HUDEP-2 (cell line): ENCODE results near the gene GGT5.
A peak's percentile ranks its signal among the peaks of the same experiment; 100 is the strongest.
"Not testable (repeated sequence)": the region's sequence is repeated elsewhere in the genome, so short reads cannot be mapped to it uniquely, and the experiment has no call there.

Source experiments
- DNase-seq, 76 experiments: peaks; one replicate each; lab custom pipeline; 2025; ENCODE audit not compliant: unreplicated experiment in 76 of 76; lab: John Stamatoyannopoulos, UW

The GGT5 gene

DNA sequence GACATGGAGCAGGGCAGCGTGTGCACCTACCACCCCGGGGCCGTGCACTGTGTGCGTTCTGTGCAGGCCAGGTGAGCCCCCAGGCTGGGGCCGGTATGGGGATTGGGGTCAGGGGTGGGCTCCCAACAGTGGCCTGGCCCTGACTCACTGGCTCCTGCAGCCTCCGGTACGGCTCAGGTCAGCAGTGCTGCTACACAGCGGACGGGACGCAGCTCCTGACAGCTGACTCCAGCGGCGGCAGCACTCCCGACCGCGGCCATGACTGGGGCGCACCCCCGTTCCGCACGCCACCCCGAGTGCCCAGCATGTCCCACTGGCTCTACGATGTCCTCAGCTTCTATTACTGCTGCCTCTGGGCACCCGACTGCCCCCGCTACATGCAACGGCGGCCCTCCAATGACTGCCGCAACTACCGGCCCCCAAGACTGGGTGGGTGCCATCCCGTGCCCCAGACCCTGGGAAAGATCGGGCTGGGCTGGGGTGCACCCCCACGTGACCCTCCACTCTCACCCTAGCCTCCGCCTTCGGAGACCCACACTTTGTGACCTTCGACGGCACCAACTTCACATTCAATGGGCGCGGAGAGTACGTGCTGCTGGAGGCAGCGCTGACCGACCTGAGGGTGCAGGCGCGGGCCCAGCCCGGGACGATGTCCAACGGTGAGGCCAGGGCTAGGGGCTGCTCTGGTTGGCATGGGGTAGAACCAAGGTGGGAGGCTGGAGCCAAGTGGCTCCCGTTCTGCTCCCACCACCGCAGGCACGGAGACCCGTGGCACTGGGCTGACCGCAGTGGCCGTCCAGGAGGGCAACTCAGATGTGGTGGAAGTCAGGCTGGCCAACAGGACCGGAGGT is 59.2 kb downstream of the GGT5 start:
- DNase-seq, result no peak

DNA sequence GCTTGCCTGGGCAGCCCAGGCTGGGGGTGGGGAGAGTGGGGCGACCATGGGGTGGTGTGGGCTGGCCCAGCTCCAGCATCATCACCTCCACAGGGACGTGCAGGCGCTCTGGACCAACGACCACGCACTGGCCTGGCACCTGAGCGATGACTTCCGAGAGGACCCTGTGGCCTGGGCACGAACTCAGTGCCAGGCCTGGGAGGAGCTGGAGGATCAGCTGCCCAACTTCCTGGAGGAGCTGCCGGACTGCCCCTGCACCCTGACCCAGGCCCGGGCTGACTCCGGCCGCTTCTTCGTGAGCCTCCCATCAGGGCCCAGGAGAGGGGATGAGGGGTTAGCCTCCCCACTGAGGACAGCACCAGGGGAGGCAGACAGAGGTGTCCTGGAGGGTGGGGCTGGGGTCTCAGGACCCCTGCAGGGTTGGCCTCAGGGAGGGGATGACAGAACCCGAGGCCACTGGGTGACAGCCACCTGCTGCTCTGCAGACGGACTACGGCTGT is 59.8 kb downstream of the GGT5 start:
- DNase-seq, result no peak

GRCh38 chr22:24184057-24184798 is 60.7 kb downstream of the GGT5 start:
- no peak for DNase-seq

DNA sequence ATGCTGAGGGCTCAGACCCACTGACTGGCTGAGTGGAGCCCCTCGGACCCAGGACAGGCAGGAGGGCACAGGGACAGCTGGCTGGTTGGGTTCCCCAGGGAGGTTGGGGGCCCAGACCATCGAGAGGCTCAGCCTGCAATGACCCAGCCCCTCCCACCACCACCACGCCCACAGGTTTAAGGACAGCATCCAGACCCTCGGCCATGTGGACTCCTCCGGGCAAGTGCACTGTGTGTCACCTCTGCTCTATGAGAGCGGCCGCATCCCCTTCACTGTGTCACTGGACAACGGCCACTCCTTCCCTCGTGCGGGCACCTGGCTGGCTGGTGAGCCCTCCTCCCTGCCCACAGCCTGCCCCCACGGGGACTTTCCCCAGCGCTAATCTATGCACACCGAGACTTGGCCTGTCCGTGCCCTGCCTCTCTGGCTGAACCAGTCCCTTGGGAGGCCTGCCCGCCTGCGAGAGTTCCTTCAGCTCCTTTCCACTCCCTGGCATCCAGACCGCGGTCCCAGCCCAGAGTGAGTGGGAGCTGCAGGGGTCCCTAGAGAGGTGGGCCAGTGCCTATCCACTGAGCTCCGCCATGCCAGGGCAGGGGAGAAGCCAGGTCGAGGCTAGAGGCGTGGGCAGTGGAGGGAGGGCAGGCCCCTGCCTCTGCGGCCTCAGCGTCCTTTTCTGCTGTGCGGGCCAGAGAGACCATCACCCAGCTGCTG is 61.4 kb downstream of the GGT5 start:
- no peak for DNase-seq

DNA sequence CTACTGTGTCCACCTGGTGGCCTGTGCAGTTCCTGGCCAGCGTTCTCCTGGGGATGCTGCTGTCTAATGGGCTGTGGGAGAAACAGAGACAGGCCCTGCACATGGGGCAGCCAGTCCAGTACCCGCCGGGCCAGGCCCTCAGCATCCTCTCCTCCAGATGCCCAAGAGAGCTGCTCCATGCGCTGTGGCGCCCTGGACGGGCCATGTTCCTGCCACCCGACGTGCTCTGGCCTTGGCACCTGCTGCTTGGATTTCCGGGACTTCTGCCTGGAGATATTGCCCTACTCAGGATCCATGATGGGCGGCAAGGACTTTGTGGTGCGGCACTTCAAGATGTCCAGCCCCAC is 62.0 kb downstream of the GGT5 start:
- DNase-seq, result not testable (repeated sequence)

GRCh38 chr22:24181996-24182899 is 62.6 kb downstream of the GGT5 start:
- no peak for DNase-seq

GRCh38 chr22:24181088-24181995 is 63.5 kb downstream of the GGT5 start, which contains the start of gene SUSD2:
TSS of gene SUSD2 (plus strand) at chr22:24181487. CDS start at chr22:24181520, 33 bp downstream.
- DNase-seq, result peak in 4 of 76 experiments; percentile 7 to 14 (median 10)

DNA sequence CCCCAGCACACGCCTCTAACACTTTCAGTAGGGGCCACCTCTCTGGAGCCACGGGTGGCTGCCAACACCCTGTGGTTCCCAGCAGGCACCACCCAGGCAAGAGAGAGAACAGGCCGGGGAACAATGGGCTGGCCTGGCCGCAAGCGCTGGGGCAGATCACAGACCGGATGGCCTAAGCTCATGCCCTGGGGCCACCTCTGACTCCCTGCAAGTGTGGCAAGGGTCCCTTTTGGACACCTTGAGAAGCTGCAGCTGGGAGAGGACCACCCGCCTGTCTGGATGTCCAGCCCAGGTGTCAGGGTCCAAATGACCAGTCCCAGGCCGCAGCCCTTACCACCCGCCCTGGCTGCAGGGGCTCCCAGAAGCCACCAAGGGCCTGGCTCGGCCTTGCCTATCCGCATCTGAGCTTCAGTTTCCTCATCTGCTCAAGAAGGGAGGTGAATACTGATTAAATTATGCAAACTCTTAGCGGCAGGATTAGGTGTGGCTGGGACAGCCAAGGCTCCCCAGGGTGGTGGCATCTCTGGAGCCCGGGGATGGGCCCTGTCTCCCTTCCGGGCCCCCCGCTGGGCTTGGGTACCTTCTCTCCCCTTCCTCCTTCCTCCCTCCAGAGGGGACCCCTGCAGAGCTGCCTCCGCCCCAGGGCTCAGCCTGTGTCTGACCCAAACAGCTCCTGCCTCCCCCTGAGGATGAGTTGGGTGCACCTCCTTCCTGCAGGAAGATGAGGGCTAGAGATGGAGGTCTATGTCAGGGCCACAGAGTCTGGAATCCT is 64.4 kb downstream of the GGT5 start:
- no peak for DNase-seq

GRCh38 chr22:24179478-24180210 is 65.2 kb downstream of the GGT5 start:
- DNase-seq, result no peak

- DNase-seq, result no peak
Measured at GRCh38 chr22:24178502-24179440, 66.1 kb downstream of the GGT5 start.

DNA sequence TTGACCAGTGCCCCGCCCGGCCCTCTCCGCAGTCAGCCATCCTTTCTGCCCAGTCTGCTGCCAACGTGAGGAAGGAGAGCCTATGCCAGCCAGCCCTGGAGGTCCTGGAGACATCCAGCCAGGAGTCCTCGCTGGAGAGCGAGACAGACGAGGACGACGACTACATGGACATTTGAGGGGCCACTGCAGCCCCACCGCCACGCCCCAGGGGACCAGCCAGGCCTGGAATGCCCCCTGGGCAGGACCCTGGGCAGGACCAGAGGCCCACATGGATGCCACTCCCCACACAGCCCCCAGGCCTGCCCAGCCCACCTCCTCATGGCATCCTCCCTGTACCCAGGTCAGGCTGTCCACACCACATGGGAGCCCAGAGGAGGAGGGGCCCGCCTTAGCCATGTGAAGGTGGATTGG is 66.9 kb downstream of the GGT5 start:
- no peak for DNase-seq

GRCh38 chr22:24177456-24177855 is 67.4 kb downstream of the GGT5 start:
- no peak for DNase-seq

DNA sequence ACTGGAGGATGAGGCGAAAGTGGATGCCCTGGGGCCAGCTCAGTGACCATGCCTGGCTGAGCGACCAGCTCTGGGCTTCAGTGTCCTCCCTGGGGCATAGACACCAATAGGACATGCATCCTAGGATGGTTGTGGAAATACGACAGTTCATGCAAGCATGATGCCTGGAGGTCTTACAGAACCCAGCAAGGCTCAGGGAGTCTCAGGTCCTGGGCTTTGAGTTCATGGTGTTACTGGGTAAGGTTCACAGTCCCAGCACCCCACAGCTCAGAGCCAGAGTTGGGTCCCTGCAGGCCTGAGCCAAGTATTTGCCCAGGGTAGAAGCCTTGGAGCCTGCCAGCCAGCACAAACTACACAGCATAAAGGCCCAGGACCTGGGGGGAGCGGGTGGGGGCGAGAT is 67.8 kb downstream of the GGT5 start:
- DNase-seq, result no peak

DNA sequence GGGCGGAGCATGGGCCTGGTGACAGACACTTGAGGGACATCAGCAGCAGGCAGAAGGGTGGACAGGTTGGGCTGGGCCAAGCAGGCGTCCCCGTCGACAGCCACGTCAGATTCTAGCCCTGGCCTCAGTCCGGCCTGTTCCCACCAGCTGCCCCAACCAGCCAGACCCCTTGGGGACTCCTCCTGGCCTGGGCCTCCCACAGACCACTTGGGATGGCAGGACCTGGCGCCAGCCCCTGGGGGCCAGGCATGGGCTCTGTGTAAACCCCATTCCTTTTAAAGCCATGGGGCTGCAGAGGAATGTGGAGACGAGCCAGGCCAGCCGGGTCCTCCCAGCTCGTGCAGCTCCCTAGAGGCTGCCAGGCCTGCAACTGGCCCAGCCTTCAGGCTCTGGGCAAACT is 68.3 kb downstream of the GGT5 start:
- no peak for DNase-seq

GRCh38 chr22:24176040-24176439 is 68.8 kb downstream of the GGT5 start:
- DNase-seq, result no peak

- DNase-seq, result peak in 58 of 76 experiments; percentile 6 to 71 (median 50)
Measured at GRCh38 chr22:24175160-24175808, 69.6 kb downstream of the GGT5 start.
